OCI-LY3 (cell line): ENCODE results near the gene CMTM2.

Experiments
- CTCF ChIP-seq: fragments of 200-600, 300-600 bp; sonication (generic); IDR thresholded peaks from 2 replicates; pipeline ENCODE4 v1.5.1; 2014; ENCODE audit warnings: antibody characterized with exemption, low read length, low read depth
- EZH2phosphoT487 ChIP-seq: fragments of 200-600 bp; shearing (Covaris generic); IDR thresholded peaks from 2 replicates; pipeline ENCODE4 v1.6.1; 2018; ENCODE audit warnings: antibody characterized with exemption, mixed run types, low read depth

GRCh38 chr16:66621973-66622372, 42.7 kb downstream of the CMTM2 start:
- TF ChIP-seq CTCF (no peak), EZH2phosphoT487 (no peak)
